Adrenal gland (tissue), 12 donors: ENCODE data around the gene FGFBP1. TPM values are rescaled to one million over a fixed set of nuclear protein-coding genes. Genes with fewer than 3 reads are reported as not detected.
A peak's percentile ranks its signal among the peaks of the same experiment; 100 is the strongest.

Source experiments
- DNase-seq, 7 donors: peaks; one replicate each; pipeline ENCODE4 v3.0.0-alpha.2; 2019 to 2020
- H3K27ac ChIP-seq, 5 donors: fragments of 200-600 bp; sonication (generic) in 4 of 5; 1 replicate in 3 of 5; 2 replicates in 2 of 5; pipeline versions ENCODE4 v1.5.1 to v1.8.0; 2016 to 2020; ENCODE audit warnings: mild to moderate bottlenecking in 1 of 5
- H3K27me3 ChIP-seq: fragments of 200-600 bp; 2 replicates; pipeline ENCODE4 v1.8.0; 2021
- H3K36me3 ChIP-seq, 2 donors: fragments of 200-600 bp; replicated peaks in 1 of 2; 1 replicate in 1 of 2; 2 replicates in 1 of 2; pipeline versions ENCODE4 v1.5.1 to v1.8.0; 2018 to 2022
- H3K4me1 ChIP-seq, 2 donors: fragments of 200-600 bp; replicated peaks in 1 of 2; 1 replicate in 1 of 2; 2 replicates in 1 of 2; pipeline versions ENCODE4 v1.5.1 to v1.8.0; 2018 to 2021
- H3K4me3 ChIP-seq, 4 donors: fragments of 200-600 bp; sonication (generic) in 3 of 4; one replicate each; pipeline ENCODE4 v1.5.1; 2016 to 2018
- H3K9me3 ChIP-seq, 3 donors: fragments of 200-600 bp; sonication (generic) in 1 of 3; replicated peaks in 1 of 3; 1 replicate in 2 of 3; 2 replicates in 1 of 3; pipeline versions ENCODE4 v1.5.1 to v1.8.0; 2016 to 2021
- CTCF ChIP-seq, 6 experiments: fragments of 450-650 bp in 4 of 6; fragments of 200-600 bp in 2 of 6; sonication (generic) in 1 of 6; IDR thresholded peaks; 1 replicate in 5 of 6; 2 replicates in 1 of 6; pipeline versions ENCODE4 v1.5.1 to v1.8.0; 2016 to 2021; ENCODE audit warnings: antibody characterized with exemption in 6 of 6, mild to moderate bottlenecking in 2 of 6, moderate library complexity in 1 of 6
- POLR2A ChIP-seq, 2 donors: fragments of 450-650 bp; IDR thresholded peaks; one replicate each; pipeline ENCODE4 v1.6.1; 2017; ENCODE audit warnings: antibody characterized with exemption in 2 of 2, mild to moderate bottlenecking in 2 of 2, moderate library complexity in 1 of 2
- WGBS, 4 donors: extraction: QIAGEN DNeasy Blood & Tissue Kit in 2 of 4; methylation state at CpG; one replicate each; pipeline versions ENCODE4 v1.1.5 to v1.1.7; 2013 to 2017; 5-methylcytosine and 5-hydroxymethylcytosine counted together
- intact Hi-C, 2 donors: fragments of 100-400 bp; cut with DNase I; formaldehyde crosslinking; loops; one replicate each; pipeline versions ENCODE4 v1.14.1 to v1.15.0; 2022 to 2023
- polyA plus RNA-seq, 3 donors: library from polyadenylated mRNA; stranded (reverse); fragments of 200-250 nt in 2 of 3; fragments of 350-450 nt in 1 of 3; fragmentation: Illumina TruSeq in 1 of 3; extraction: RNeasy Lipid Tissue Mini Kit (QIAGEN cat#74804) in 1 of 3; gene quantifications; one replicate each; pipeline ENCODE4 v1.2.3, GENCODE V29; 2013 to 2014
- total RNA-seq, 9 donors: library from RNA; depleted of rRNA in 4 of 9; stranded (reverse); fragments of >200 nt in 4 of 9; fragments of 120-200 nt in 1 of 9; fragmentation: NEBNext Ultra II Directional in 1 of 9; extraction: Animal tissue kit (Norgen Biotek cat#: 25700) in 1 of 9; gene quantifications; one replicate each; pipeline versions ENCODE4 v1.1.0 to v1.2.4, GENCODE V29; 2013 to 2023
- donor health status: healthy with polysubstance abuse.
- donor health status: Bipolar disorder and iron deficiency.
- donor health status: DM: yes; HTN: yes; CAD: no.
- donor health status: DM: no; HTN: no; CAD: no.
- donor health status: DM: no; HTN: no; CAD: no.
- donor health status: DM: yes; HTN: yes; CAD: no.

Gene FGFBP1
- total and polyA plus RNA-seq, 12 donors = 0.40 TPM; not detected in 11

DNA sequence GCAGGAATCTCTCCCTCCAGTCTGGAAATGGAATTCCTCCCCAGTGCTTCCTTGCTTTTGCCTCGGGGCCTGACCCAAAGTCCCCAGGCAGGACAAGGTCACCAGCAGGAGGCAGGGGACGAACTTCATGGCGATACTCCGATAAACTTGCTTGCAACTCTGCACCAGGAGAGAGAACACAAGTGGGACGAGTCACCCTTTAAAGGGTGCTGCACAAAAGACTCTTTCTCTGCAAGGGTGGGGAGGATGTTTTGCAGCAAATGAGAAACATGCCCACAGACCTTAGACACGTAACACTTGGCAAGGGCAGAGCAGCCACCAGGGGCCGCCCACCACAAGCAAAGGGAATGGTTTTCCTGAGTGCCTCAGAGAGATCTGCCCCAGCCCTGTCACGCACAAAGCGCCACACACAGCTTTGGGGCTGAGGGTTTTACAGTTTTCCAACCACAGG lies 24.5 kb upstream of the FGFBP1 start, which contains the start of gene FGFBP2:
TSS of gene FGFBP2 (minus strand) at position 175 of the 451 bp plus-strand sequence. CDS start at position 129, 46 bp downstream.
- H3K36me3 ChIP-seq = no peaks in the 10 kb centered on the region
- H3K4me1 ChIP-seq = no peaks in the 10 kb centered on the region
- H3K27me3 ChIP-seq = no peaks in the 10 kb centered on the region
- intact Hi-C loops = no loop called here
- H3K4me3 ChIP-seq = no peak within 1 kb of the TSS
- peak in 3 of 7 donors; percentile 10 to 80 (median 18) for DNase-seq
- 46 to 54% (median 49%) methylated on average over 7 to 9 of the region's 9 CpGs for WGBS, 4 donors
- H3K27ac ChIP-seq = no peak within 1 kb of the TSS
- no peaks in the 10 kb centered on the region for H3K9me3 ChIP-seq
- TF ChIP-seq CTCF (IDR thresholded peaks at IDR 0.05) = peak in 2 of 6 experiments; percentile 28 to 44
- no peak for TF ChIP-seq POLR2A (IDR thresholded peaks at IDR 0.05)

DNA sequence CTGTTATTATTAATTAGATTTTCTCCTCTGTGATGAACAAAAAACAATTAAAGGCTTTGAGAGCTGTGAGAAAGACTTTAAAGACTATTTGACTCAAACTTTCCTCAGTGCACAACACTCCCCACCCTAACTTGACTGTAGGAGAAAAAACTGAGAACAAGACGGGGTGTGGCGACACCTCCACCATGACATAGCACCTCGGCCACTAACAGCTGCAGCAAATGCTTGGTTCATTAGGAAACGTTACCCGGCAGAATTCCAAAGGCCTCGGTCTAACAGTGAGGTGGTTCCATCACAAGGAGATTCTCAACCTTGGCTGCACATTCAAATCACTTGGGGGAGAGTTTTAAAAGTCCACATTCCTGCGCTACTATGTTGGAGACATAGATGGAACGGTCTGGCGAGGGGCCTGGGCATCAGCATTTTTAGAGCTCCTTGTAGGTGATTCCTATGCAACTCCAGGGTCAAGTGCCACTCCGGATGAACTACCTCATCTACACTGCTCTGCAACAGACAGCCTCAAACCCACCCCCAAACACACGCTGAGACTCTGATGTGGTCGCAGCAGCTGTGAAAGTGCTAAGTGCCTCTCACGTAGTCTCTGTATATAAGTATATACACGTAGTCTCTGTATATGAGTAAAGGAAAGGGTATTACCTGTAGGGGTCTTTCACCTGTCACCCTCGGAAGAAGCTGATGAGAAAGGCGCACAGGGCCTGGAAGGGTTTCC lies 23.4 kb upstream of the FGFBP1 start:
- Histone ChIP-seq H3K36me3 (no peaks in the 10 kb centered on the region), H3K27ac (no peak overlapping the region), H3K4me1 (no peaks in the 10 kb centered on the region), H3K27me3 (no peaks in the 10 kb centered on the region), H3K9me3 (no peaks in the 10 kb centered on the region), H3K4me3 (no peak overlapping the region)
- no peak for DNase-seq
- TF ChIP-seq CTCF (IDR thresholded peaks at IDR 0.05) = no peak
- no peak for TF ChIP-seq POLR2A (IDR thresholded peaks at IDR 0.05)
- WGBS, 4 donors = 79 to 88% (median 81%) methylated on average over 15 to 16 of the region's 16 CpGs
- intact Hi-C loops = no loop called here

- H3K4me3 ChIP-seq = no peak overlapping the region
These were observed 20.0 kb upstream of the FGFBP1 start for GRCh38 chr4:15958562-15958961.

More at GRCh38 chr4:15958562-15958961, 20.0 kb upstream of the FGFBP1 start:
- Histone ChIP-seq H3K36me3 (no peaks in the 10 kb centered on the region), H3K27ac (no peak overlapping the region), H3K27me3 (no peaks in the 10 kb centered on the region), H3K9me3 (no peaks in the 10 kb centered on the region), H3K4me1 (no peaks in the 10 kb centered on the region)
- no peak for DNase-seq
- intact Hi-C loops = loop anchor here in 1 of 2 donors (5.0 kb wide), 2 partner anchors 151 to 481 kb away; no protein-coding TSS in a partner anchor
- WGBS, 4 donors = 62 to 79% (median 68%) methylated on average over 2 of the region's 2 CpGs
- no peak for TF ChIP-seq CTCF (IDR thresholded peaks at IDR 0.05)
- TF ChIP-seq POLR2A (IDR thresholded peaks at IDR 0.05) = no peak
